Measurements from ENCODE around the gene CACNA1H. TPM values are rescaled to one million over a fixed set of nuclear protein-coding genes. Genes with fewer than 3 reads are reported as not detected.

Gene CACNA1H
- total and polyA plus RNA-seq, 2 of the 8 experiments (the other 6 are each of a cell fraction or from before 2014, with no cell fraction given): 14.0 to 28.7 TPM

DNA sequence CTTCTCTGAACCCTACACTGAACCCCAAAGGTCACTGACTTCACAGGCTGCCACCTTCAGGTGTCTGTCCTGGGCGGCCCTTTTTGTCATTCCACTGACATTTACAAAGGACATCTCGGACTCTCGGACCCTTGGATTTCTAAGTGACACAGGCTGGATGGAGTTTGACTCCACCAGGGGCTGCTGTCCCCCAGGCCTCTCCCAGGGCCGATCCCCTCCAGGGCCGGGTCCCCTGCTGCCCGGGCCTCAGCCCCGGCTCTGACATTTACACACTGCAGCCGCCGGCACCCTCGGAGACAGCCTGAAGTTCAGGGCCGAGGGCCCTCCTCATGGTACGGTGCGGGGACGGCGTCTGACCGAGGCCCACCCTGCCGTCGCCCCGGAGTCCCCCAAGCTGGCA, 24.1 kb downstream of the CACNA1H start (continued):
- no peak for TF ChIP-seq CHD7 (IDR thresholded peaks at IDR 0.05; ENCODE audit: insufficient replicate concordance, low read length)
- TF ChIP-seq SIN3A (conservative IDR thresholded peaks at IDR 0.05 in 1 of 2, IDR thresholded peaks at IDR 0.05 in 1 of 2; ENCODE audit: low read depth in 1 of 2, low read length in 2 of 2): no peak
- no peak for TF ChIP-seq EP300 (IDR thresholded peaks at IDR 0.05; ENCODE audit: borderline replicate concordance in 1 of 2, low read depth in 2 of 2, low read length in 2 of 2)
- no peak for TF ChIP-seq POLR2AphosphoS5 (IDR thresholded peaks at IDR 0.05; ENCODE audit: low read depth, low read length)
- no peak for TF ChIP-seq MAX (IDR thresholded peaks at IDR 0.05)
